ENCODE results near the gene SPATA46.

- TF ChIP-seq CTCF (IDR thresholded peaks at IDR 0.05; ENCODE audit: insufficient read depth, low read length, poor library complexity, severe bottlenecking) (no peak), EZH2phosphoT487 (conservative IDR thresholded peaks at IDR 0.05; ENCODE audit: low read length) (no peak)
Observed at GRCh38 chr1:162420120-162420519, 43.5 kb upstream of the SPATA46 start.

Measured in SU-DHL-6 (cell line).